Mesendoderm (in vitro differentiated cells): ENCODE results near the gene WNT1.

Experiments used
- DNase-seq: peaks from one replicate; pipeline ENCODE4 v3.0.0; 2013
- H2AK5ac ChIP-seq: 2 replicates; pipeline ENCODE4 v1.6.1; 2013; ENCODE audit warnings: low read length, inconsistent platforms
- H2BK120ac ChIP-seq: 2 replicates; pipeline ENCODE4 v1.6.1; 2013; ENCODE audit warnings: low read depth, mild to moderate bottlenecking, low read length, moderate library complexity, mixed read lengths
- H2BK15ac ChIP-seq: replicated peaks from 2 replicates; pipeline ENCODE4 v1.6.1; 2013; ENCODE audit warnings: low read depth, mild to moderate bottlenecking, moderate library complexity
- H2BK5ac ChIP-seq: 2 replicates; pipeline ENCODE4 v1.6.1; 2013; ENCODE audit warnings: low read length, inconsistent platforms
- H3K18ac ChIP-seq: 2 replicates; pipeline ENCODE4 v1.6.1; 2013; ENCODE audit warnings: mild to moderate bottlenecking, low read length, mixed read lengths
- H3K23ac ChIP-seq: one replicate; pipeline ENCODE4 v1.6.1; 2013; ENCODE audit warnings: low read length
- H3K27ac ChIP-seq: 2 replicates; pipeline ENCODE4 v1.5.1; 2013; ENCODE audit warnings: low read depth, mild to moderate bottlenecking, inconsistent platforms, low read length, moderate library complexity
- H3K27me3 ChIP-seq: 2 replicates; pipeline ENCODE4 v1.6.1; 2013; ENCODE audit warnings: low read length, control low read depth, mild to moderate bottlenecking, inconsistent platforms; ENCODE audit not compliant: insufficient read depth, poor library complexity
- H3K36me3 ChIP-seq: 2 replicates; pipeline ENCODE4 v1.6.1; 2013; ENCODE audit warnings: low read length, inconsistent platforms; ENCODE audit not compliant: control insufficient read depth, insufficient read depth
- H3K4ac ChIP-seq: one replicate; pipeline ENCODE4 v1.6.1; 2013; ENCODE audit warnings: low read depth, mild to moderate bottlenecking, low read length, moderate library complexity
- H3K4me1 ChIP-seq: 2 replicates; pipeline ENCODE4 v1.6.1; 2013; ENCODE audit warnings: low read depth, low read length, inconsistent platforms; ENCODE audit not compliant: control insufficient read depth
- H3K4me2 ChIP-seq: 2 replicates; pipeline ENCODE4 v1.6.1; 2013; ENCODE audit warnings: low read length
- H3K4me3 ChIP-seq: 2 replicates; pipeline ENCODE4 v1.5.1; 2013; ENCODE audit warnings: mild to moderate bottlenecking, low read length
- H3K56ac ChIP-seq: one replicate; pipeline ENCODE4 v1.6.1; 2013; ENCODE audit warnings: low read length
- H3K79me1 ChIP-seq: 2 replicates; pipeline ENCODE4 v1.6.1; 2013; ENCODE audit warnings: low read length, inconsistent platforms
- H3K79me2 ChIP-seq: 2 replicates; pipeline ENCODE4 v1.6.1; 2013; ENCODE audit warnings: mild to moderate bottlenecking, low read length; ENCODE audit not compliant: control insufficient read depth, insufficient read depth
- H3K9ac ChIP-seq: 2 replicates; pipeline ENCODE4 v1.6.1; 2013; ENCODE audit warnings: low read length, inconsistent platforms
- H4K5ac ChIP-seq: one replicate; pipeline ENCODE4 v1.6.1; 2013; ENCODE audit warnings: low read length
- H4K8ac ChIP-seq: one replicate; pipeline ENCODE4 v1.6.1; 2013; ENCODE audit warnings: low read depth, mild to moderate bottlenecking, control low read depth, low read length, moderate library complexity
- WGBS: extraction: QIAGEN DNeasy Blood & Tissue Kit; methylation state at CpG from one replicate; pipeline ENCODE4 v1.1.7; 2013; ENCODE audit warnings: low lambda C conversion rate, missing lambda C conversion rate; ENCODE audit not compliant: insufficient coverage; ENCODE audit errors: extremely low coverage; 5-methylcytosine and 5-hydroxymethylcytosine counted together

WNT1 gene

GRCh38 chr12:48973531-48973930 is 4.6 kb upstream of the WNT1 start:
- no peak overlapping the region for H2BK15ac ChIP-seq
- WGBS: no CpG with 5 or more reads among the region's 12 CpGs
- no peak overlapping the region for H2BK120ac ChIP-seq
- H3K27ac ChIP-seq: no peak overlapping the region
- H3K4me2 ChIP-seq: no peak overlapping the region
- no peak overlapping the region for H3K4ac ChIP-seq
- H4K5ac ChIP-seq: no peak overlapping the region
- no peak overlapping the region for H4K8ac ChIP-seq
- peaks cover 71% of the 10 kb centered on the region for H3K27me3 ChIP-seq
- no peak overlapping the region for H3K56ac ChIP-seq
- no peak overlapping the region for H2BK5ac ChIP-seq
- H3K9ac ChIP-seq: no peak overlapping the region
- no peaks in the 10 kb centered on the region for H3K36me3 ChIP-seq
- no peak overlapping the region for H3K23ac ChIP-seq
- H3K4me1 ChIP-seq: no peaks in the 10 kb centered on the region
- no peak overlapping the region for H2AK5ac ChIP-seq
- H3K79me2 ChIP-seq: no peaks in the 10 kb centered on the region
- DNase-seq: no peak
- no peak overlapping the region for H3K4me3 ChIP-seq
- H3K79me1 ChIP-seq: no peaks in the 10 kb centered on the region
- no peak overlapping the region for H3K18ac ChIP-seq

DNA sequence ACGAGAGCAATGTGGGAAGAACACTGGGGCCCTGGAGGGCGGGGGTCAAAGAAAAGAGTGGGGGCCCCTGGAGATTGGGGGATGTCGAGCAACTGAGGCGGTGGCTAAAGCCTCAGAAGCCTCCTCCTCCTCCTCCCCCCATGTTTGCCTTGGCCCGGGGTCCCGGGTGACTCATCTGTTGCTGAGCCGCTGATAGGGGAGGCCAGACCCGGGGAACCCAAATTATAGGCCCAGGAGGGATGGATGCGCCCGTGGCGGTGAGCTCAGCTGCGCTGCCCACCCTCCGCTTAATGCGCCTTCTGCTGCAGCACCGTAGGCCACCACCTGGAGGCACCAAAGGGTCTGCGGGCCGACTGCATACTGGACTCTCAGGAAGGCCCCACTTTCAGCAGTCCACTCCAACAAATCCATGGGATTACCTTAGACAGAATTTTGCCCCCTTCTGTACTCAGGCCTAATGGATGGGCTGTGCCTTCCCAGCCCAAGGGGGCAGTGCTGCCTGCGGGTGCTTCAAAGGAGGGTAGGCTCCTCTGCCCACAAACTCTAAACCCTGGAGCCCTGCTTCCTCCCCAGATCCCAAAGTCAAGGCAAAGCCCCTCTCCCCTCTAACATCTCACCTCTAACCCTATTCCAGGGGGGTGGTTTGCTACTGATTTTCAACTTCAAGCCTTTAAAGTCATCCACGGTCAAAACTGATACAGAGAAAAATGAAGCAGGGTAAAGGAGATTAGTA is 4.0 kb upstream of the WNT1 start:
- no peak overlapping the region for H3K27ac ChIP-seq
- H2BK5ac ChIP-seq: no peak overlapping the region
- H2BK15ac ChIP-seq: no peak overlapping the region
- no peak overlapping the region for H3K56ac ChIP-seq
- no peaks in the 10 kb centered on the region for H3K79me1 ChIP-seq
- no peak overlapping the region for H3K4ac ChIP-seq
- H3K4me3 ChIP-seq: no peak overlapping the region
- no peak overlapping the region for H3K4me2 ChIP-seq
- no peak overlapping the region for H4K5ac ChIP-seq
- no peaks in the 10 kb centered on the region for H3K79me2 ChIP-seq
- no peak overlapping the region for H3K18ac ChIP-seq
- no peak overlapping the region for H2BK120ac ChIP-seq
- H3K23ac ChIP-seq: no peak overlapping the region
- peaks cover 73% of the 10 kb centered on the region for H3K27me3 ChIP-seq
- no peak overlapping the region for H2AK5ac ChIP-seq
- no peak overlapping the region for H4K8ac ChIP-seq
- no peak overlapping the region for H3K9ac ChIP-seq
- DNase-seq: no peak
- no peaks in the 10 kb centered on the region for H3K4me1 ChIP-seq
- WGBS: no CpG with 5 or more reads among the region's 19 CpGs
- no peaks in the 10 kb centered on the region for H3K36me3 ChIP-seq

DNA sequence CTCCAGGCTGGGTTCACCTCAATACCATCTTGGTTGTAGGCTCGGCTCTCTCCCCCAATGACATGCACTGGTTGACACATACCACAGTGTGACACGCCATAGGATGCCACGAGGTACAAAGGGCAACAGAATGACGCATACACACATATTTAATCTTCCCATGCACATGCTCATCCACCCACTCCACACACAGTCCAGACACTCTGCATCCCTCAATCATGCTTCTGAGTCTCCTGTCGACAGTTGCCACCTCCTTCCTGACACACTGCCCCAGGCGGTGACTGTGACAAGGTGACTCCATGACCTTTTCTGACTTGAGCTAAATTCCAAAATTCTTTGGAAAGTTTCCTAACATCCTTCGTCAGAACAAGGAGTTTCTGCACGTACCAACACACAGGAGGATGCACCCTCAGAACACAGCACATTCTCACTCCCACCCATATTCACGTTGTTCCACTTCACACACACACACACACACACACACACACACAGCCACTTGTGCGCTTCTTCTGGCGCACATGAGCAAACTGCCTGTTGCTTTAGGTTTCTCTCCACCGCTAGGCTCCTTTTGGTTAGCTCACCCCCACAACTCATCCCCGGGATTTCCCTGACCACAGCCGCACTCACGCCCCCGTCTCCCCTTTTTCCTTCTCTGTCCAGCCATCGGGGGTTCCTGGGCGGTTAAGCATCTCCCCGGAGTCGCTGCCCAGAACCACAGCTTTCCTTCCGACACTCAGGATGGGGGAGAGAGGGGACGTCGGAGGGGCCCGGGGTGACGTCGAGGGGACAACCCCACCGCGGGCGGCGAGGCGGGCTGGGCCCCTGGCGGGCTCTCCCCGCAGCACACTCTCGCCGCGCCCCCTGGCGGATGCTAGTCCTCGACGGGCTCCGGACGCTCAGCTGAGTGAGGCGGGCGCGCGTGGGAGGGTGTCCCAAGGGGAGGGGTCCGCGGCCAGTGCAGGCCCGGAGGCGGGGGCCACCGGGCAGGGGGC is 536 bp upstream of the WNT1 start:
- no peak overlapping the region for H3K4me2 ChIP-seq
- H2BK120ac ChIP-seq: no peak overlapping the region
- no peak overlapping the region for H4K5ac ChIP-seq
- no peak overlapping the region for H3K9ac ChIP-seq
- peaks cover 79% of the 10 kb centered on the region for H3K27me3 ChIP-seq
- no peak overlapping the region for H3K27ac ChIP-seq
- H3K79me2 ChIP-seq: no peaks in the 10 kb centered on the region
- no peak for DNase-seq
- H2BK5ac ChIP-seq: no peak overlapping the region
- no peaks in the 10 kb centered on the region for H3K36me3 ChIP-seq
- H3K56ac ChIP-seq: no peak overlapping the region
- H2BK15ac ChIP-seq: no peak overlapping the region
- no peak overlapping the region for H3K4me3 ChIP-seq
- H2AK5ac ChIP-seq: no peak overlapping the region
- no peak overlapping the region for H3K18ac ChIP-seq
- WGBS: no CpG with 5 or more reads among the region's 50 CpGs
- H3K23ac ChIP-seq: no peak overlapping the region
- no peaks in the 10 kb centered on the region for H3K4me1 ChIP-seq
- no peak overlapping the region for H4K8ac ChIP-seq
- H3K4ac ChIP-seq: no peak overlapping the region
- no peaks in the 10 kb centered on the region for H3K79me1 ChIP-seq

- no CpG with 5 or more reads among the region's 45 CpGs for WGBS
- Histone ChIP-seq H3K27ac (no peak overlapping the region), H3K4me2 (peak overlapping the region; percentile 40), H2BK5ac (no peak overlapping the region), H3K36me3 (no peaks in the 10 kb centered on the region), H3K79me2 (no peaks in the 10 kb centered on the region), H2BK120ac (no peak overlapping the region), H3K18ac (no peak overlapping the region), H3K9ac (peak overlapping the region; percentile 40), H3K4me1 (no peaks in the 10 kb centered on the region), H3K27me3 (peaks cover 77% of the 10 kb centered on the region), H4K8ac (no peak overlapping the region), H2AK5ac (no peak overlapping the region), H3K56ac (peak overlapping the region; percentile 64), H3K4ac (no peak overlapping the region), H4K5ac (no peak overlapping the region), H3K23ac (peak overlapping the region; percentile 24), H3K79me1 (no peaks in the 10 kb centered on the region), H3K4me3 (no peak overlapping the region), H2BK15ac (no peak overlapping the region)
- no peak for DNase-seq
These were observed 849 bp downstream of the WNT1 start for GRCh38 chr12:48978741-48979601.

DNA sequence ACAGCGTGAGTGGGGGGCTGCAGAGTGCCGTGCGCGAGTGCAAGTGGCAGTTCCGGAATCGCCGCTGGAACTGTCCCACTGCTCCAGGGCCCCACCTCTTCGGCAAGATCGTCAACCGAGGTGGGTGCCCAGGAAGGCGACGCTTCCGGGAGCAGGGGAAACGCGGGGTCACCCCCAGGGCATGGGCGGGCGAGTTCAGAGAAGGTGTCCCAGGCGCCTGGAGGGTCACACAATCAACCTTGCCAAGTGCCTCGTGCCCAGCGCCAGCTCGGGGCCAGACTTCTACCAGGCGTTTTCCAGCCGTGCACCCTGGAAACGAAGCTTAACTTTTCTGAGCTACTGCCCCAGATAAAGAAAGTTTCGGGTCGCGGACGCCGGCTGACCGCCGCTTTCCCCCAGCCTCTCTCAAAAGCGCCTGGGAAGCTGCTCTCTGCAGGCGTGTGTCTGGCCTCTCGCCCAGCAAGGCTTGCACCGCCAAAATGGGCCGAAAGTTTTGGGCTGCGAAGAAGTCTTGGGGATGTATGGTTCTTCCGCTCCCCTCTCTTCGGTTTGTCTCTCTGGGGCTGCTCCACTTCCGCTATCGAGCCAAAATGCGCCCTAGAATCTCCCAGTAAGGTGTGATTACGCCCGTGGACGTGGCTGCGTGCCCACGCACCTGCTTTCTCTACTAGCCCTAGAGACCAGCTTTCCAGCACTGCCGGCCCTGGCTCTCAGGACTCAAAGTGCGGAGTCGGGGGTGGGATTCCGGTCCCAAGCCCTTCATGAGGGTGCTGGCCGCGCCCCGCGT is 1.7 kb downstream of the WNT1 start:
- WGBS: no CpG with 5 or more reads among the region's 55 CpGs
- Histone ChIP-seq H4K5ac (no peak overlapping the region), H3K4ac (no peak overlapping the region), H3K36me3 (no peaks in the 10 kb centered on the region), H3K9ac (no peak overlapping the region), H3K79me1 (no peaks in the 10 kb centered on the region), H2BK120ac (no peak overlapping the region), H2AK5ac (no peak overlapping the region), H3K4me1 (no peaks in the 10 kb centered on the region), H2BK15ac (no peak overlapping the region), H4K8ac (no peak overlapping the region), H3K4me2 (no peak overlapping the region), H3K56ac (peak overlapping the region; percentile 50), H3K18ac (no peak overlapping the region), H3K27me3 (peaks cover 82% of the 10 kb centered on the region), H3K79me2 (no peaks in the 10 kb centered on the region), H2BK5ac (no peak overlapping the region), H3K4me3 (no peak overlapping the region), H3K23ac (peak overlapping the region; percentile 24), H3K27ac (no peak overlapping the region)
- DNase-seq: no peak
